NCI-H1436 (cell line): ENCODE results near the gene LMNTD2.

Experiments
- DNase-seq: peaks from one replicate; lab custom pipeline; 2025; lab: John Stamatoyannopoulos, UW

Gene LMNTD2

DNA sequence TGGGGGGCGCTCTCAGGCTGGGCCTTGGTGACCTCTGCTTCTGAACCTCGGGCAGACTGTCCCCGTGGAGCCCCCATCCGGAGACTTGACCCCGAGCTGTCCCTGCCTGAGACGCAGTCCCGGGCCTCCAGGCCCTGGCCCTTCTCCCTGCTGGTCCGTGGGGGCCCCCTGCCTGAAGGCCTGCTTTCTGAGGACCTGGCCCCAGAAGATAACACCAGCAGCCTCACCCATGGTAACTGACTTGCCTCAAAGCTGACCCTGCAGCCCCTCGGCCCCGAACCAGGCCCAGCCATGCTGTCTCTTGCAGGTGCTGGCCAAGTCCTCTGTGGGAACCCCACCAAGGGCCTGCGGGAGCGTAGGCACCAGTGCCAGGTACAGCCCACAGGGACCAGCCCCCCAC is 8.9 kb downstream of the LMNTD2 start:
- no peak for DNase-seq

- DNase-seq: no peak
These were observed 9.4 kb downstream of the LMNTD2 start for GRCh38 chr11:551131-551530.

- no peak for DNase-seq
These were observed 9.8 kb downstream of the LMNTD2 start for GRCh38 chr11:550746-551085.

GRCh38 chr11:550021-550745 is 10.4 kb downstream of the LMNTD2 start:
- no peak for DNase-seq

GRCh38 chr11:548700-549603 is 11.6 kb downstream of the LMNTD2 start:
- DNase-seq: peak; percentile 87

- no peak for DNase-seq
These were observed 15.4 kb downstream of the LMNTD2 start for GRCh38 chr11:545171-545570.

GRCh38 chr11:544817-545166 is 15.7 kb downstream of the LMNTD2 start:
- DNase-seq: no peak

GRCh38 chr11:541433-541885 is 19.1 kb downstream of the LMNTD2 start:
- DNase-seq: no peak

DNA sequence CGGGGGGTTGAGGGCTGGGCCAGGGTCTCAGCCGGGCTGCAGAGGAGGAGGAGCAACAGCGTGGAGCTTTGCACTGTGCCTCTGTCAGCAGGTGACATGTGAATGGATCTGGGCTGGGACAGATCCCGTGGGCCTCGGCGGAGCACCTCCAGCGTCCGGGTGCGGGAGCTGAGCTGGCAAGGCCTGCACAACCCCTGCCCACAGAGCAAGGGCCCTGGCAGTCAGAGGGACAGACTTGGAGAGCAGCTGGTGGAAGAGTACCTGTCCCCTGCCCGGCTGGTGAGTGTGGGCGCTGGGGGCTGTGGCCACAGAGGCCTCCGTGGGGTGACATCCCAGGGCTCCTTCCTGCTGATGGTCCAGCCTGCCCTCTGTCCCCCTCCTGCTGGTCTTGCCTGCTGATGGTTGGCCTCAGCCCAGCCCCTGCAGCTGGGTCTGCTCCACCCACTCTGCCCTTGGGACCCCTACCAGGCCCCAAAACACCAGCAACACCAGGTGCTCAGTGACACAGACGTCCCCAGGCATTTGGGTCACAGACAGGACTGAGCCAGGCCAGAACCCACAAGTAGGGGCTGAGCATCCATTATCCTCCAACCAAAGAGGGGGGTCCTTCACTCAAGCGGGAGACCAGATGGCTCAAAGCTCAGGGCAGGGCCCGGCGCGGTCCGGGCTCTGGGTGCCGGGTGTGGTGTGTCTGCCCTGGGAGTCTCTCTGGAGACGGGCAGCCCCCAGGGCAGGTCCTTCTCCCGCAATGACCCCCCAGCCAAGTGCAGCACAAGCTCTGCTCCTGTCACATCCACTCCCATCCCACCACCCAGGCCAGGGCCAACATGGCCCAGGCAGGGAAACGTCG is 19.7 kb downstream of the LMNTD2 start:
- DNase-seq: no peak

DNA sequence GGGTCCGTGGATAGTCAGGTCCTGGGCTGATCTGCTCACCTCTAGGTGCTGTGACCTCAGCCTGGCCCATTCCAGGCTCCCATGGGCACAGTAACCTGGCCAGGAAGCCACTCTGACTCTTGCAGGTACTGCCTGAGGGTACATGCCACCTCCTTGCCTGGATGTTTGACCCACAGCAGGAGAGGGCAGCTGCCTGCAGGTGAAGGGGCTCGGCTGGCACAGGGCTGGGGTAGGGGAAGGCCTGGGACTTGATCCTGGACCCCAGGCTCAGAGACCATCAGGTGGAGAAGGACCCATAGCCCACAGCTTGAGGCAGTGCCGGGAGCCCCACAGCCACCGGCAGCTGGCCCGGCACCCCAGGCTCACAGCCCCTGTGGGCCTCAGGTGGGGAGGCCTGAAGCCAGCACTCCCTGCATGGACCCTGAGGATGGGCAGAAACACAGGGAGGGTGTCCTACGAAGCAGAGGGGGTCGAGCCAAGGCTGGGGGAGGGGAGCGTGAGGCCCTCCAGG is 20.5 kb downstream of the LMNTD2 start:
- no peak for DNase-seq

- DNase-seq: no peak
These were observed 22.0 kb downstream of the LMNTD2 start for GRCh38 chr11:538431-539051.

- DNase-seq: no peak
These were observed 22.7 kb downstream of the LMNTD2 start for GRCh38 chr11:537622-538430.

DNA sequence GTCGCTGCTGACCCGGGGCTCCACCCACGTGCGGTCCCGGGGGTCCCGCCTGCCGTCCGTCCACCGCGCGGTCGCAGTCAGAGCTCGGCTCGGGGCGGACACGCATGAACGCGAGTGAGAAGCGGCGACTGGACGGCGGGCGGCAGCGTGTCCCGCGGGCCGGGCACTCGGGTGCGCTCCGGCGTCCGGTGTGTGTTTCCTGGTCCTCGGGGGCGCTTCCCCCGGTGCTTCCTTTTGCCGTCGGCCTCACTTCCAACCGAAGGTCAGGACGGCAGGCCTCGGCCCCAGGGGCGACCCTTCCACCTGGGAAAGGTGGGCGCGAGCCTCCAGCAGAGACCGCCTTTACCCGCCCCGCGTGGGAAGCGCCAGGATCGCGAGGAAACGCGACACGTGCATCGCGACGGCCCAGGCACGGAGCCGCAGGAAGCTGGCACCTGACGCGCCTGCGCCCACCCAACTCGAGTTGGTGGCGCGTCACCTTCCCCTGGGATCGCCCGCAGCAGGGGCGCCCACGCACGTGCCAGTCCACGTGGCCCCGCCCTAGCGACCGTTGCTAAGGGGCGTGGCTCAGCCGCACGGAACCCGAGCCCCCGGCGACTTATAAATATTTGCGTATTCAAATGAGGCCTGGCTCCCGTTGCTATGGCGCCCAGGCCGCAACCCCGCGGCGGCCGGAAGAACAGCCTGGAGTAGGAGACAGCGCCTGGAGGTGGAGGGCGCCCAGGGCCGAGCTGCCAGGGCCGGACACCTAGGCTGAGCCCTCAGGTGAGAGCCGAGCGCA is 23.5 kb downstream of the LMNTD2 start, which contains the start of gene LRRC56:
Gene LRRC56, plus strand, starts transcription at position 687 of the 781 bp plus-strand sequence. CDS start 3,158 bp downstream, outside the sequence.
- peak; percentile 89 for DNase-seq

GRCh38 chr11:535519-536454 is 24.8 kb downstream of the LMNTD2 start, which contains the start of gene HRAS:
TSS of gene HRAS (minus strand) at chr11:535576.
- peak; percentile 93 for DNase-seq

- DNase-seq: no peak
These were observed 25.4 kb downstream of the LMNTD2 start for GRCh38 chr11:535210-535518.

- DNase-seq: peak; percentile 25
These were observed 25.9 kb downstream of the LMNTD2 start for GRCh38 chr11:534396-535209.

GRCh38 chr11:533586-534395 is 26.7 kb downstream of the LMNTD2 start:
- no peak for DNase-seq
